Measurements from ENCODE around the gene KCNIP3.
A peak's percentile ranks its signal among the peaks of the same experiment; 100 is the strongest.
"Not testable (repeated sequence)": the region's sequence is repeated elsewhere in the genome, so short reads cannot be mapped to it uniquely, and the experiment has no call there.

KCNIP3 gene

DNA sequence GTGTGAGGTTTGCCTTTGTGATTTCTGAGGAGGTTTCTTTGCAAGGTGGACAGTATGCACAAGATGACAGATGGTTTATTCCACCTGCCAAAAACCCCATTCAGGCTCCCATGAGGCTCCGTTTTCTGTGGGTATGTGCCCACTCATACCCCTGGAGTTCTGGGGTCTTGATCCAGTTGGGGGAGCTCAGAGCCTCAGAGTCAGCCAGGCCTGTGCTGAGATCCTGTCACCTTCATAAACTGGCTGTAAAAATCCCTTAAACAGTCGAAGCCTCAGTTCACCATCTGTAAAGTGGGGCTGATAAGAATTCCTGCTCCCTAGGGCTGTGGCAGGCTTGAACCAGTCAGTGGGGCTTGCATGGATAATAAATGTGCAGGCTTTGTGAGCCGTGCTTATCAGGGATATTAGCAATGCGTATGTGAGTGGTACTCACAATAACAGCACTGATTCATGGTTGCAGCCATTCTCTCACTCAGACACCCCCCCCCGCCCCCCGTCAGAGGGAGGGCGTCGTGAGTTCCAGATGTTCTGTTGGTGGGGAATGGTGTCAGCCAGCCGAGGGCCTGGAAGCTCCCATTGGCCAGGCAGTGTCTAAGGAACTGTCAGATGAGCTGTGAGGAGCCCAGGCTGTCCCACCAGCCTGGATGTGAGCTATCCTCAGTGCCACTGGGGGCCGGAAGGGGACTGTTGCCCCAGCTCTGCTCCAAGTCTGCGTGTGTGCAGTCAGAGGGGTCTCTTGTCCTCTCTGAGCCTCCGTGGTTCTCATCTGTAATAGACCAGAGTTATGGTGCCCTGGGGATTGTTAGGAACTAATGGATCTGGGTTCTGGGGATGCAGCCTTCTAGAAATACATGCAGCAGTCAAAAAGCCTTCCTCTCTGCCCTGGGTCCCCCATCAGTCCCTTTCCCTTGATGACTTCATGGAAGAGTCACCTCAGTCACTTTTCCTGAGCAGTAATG is 51.7 kb downstream of the KCNIP3 start:
- DNase-seq, result no peak

DNA sequence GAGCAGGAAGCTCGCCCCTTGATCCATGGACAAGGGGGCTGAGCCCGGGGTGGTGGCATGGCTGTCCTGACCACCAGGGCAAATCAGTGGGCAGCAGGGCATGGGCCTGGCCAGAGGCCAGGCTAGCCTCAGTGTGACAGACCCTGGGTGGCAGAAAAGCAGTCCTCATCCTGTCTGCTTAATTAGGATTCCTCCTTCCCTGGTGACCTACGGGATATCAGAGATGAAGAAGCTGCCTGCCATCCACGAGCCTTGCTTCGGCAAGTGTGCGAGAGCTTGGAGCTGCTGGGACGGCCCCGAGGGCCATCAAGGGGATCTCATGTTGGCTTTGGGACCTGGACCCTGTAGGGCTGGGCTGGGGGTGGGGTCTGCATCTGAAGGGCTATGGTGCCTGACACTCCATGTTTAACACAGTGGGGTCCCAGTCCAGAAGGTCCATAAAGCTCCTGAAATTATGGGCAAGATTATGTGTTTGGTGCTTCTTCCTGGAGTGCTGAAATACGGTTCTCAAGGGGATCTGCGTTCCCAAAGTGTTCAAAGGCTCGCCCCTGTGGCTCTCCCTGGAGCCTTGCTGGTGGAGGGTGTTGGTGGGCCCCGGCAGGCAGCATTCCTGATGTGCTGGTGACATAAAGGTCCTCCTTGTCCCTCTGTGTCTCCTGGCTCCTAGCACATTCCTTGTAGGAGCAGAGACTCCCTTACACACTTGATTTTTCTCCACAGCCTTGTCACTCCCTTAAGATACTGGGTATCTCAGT is 52.6 kb downstream of the KCNIP3 start:
- DNase-seq, result no peak

- DNase-seq, result no peak
Observed at GRCh38 chr2:95350368-95350767, 53.2 kb downstream of the KCNIP3 start.

- no peak for DNase-seq
Observed at GRCh38 chr2:95350774-95351597, 53.8 kb downstream of the KCNIP3 start.

DNA sequence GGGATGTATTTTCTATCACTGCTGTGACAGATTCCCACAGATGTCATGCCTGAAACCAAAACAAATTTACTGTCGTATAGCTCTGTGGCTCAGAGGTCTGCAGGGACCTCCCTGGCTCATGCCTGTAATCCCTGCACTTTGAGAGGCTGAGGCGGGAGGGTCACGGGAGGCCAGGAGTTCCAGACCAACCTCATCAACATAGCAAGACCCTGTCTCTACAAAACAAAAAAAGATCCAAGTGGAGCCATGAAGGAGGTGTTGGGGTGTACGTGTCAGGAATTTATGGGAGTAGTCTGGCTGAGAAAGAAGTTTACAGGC is 54.4 kb downstream of the KCNIP3 start:
- no peak for DNase-seq

DNA sequence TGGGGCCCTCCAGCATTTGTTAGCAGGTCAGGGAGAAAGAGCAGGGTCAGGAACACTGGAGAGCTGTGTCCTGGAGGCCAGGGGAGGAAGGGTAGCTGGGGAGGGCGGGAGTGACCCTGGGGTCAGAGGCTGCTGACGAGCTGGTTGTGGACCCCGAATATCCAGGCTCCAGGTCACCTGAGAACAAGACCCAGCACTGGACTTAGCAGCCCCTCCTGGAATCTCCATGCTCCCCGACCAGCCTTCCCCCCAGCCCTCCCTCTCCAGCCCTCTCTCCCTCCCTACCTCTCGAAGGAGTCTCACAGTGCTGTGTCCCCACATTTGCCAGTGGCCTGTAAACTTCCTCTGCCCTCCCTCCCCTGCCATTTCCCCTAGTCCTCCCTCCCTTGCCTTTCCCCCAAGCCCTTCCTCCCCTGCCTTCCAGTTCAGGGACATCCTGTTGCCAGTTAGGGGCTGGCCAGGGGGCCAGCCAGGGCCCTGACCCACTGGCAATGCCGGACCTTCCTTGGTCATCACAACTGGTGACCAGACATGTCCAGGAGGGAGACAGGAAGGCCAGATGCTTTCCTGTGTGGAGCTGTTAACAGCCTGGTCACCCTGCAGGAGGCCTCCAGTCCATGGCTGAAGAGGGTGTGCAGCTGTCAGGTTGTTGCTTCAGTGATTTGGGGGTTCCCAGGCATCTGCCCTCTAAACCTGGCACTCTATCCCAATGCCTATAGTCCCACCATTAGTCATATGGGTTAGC is 55.3 kb downstream of the KCNIP3 start:
- no peak for DNase-seq

- DNase-seq, result no peak
Observed at GRCh38 chr2:95353055-95353575, 56.0 kb downstream of the KCNIP3 start.

DNA sequence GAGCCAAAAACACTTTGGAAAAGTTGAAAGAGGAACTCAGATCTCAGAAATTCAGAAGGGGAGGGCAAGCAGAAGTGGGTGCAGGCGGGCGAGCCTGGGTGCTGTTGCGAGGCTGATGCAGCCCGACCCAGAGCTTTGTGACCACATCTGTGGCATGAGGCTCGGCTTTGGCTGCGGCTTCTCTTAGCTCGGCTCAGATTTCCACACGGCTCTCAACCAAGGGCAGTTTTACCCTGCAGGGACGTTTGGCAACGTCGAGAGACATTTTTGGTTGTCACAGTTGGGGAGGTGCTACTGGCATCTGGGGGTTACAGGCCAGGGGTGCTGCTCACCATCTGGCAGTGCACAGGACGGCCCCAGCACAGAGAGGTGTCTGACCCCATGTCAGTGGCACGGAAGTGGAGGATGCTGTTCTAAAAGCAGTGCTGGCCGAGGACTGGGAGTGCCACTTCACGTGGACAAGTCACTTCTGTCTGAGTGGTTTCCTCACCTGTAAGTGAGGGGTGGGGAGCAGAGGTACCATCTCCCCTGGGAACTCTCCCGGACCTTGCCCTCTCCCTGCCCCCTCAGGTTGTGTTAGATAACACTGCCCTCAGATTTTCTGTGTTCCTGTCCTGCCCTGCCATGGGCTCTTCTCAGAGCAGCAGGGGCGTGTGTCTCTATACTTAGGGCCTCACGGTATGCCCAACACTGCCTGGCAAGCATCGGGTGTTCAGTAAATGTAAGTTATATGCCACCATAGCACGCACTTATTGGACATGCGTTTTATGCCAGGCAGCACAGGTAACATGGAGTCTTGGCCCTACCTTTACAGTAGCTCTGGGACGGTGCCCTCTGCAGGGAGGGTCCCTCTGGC is 56.7 kb downstream of the KCNIP3 start:
- no peak for DNase-seq

DNA sequence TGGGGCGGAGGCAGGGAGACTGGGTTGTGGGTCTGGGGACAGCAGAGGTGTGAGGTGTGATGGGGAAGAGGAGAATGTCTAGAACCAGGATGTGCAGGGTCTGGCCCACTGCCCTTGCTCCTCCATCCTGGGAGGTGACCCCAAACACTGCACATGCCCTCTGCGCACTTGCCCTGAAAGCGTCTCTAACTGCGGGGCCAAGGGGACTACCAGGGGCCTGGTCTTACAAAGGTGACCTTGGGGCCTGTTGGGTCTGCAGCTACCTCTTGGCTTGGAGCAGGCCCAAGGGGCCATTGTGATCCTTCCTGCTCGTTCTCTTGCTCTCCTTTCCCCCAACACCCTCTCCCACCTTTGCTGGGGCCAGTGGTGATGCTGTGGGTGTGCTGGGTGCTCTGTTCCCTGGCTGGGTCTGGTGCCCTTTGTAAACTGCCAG is 57.3 kb downstream of the KCNIP3 start:
- no peak for DNase-seq

DNA sequence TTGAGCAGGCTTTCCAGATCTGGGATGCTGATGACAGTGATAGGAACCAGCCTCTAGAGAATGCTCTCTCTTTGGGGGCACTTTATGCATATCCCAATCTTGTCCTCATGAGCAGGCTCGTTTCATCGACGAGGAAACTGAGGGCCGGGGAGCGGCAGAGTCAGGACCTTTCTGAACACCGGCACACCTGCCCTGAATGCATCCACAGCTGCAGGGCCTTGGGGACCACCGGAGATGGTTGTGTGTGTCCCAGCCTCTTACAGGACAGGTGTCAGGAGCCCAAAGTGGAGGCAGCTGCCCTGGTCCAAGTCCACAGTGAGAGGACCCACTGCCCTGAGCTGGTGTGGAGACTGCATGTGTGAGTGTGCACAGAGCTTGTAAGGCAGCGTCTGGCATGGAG is 57.8 kb downstream of the KCNIP3 start:
- DNase-seq, result no peak

GRCh38 chr2:95355486-95355885 is 58.3 kb downstream of the KCNIP3 start:
- DNase-seq, result not testable (repeated sequence)

DNA sequence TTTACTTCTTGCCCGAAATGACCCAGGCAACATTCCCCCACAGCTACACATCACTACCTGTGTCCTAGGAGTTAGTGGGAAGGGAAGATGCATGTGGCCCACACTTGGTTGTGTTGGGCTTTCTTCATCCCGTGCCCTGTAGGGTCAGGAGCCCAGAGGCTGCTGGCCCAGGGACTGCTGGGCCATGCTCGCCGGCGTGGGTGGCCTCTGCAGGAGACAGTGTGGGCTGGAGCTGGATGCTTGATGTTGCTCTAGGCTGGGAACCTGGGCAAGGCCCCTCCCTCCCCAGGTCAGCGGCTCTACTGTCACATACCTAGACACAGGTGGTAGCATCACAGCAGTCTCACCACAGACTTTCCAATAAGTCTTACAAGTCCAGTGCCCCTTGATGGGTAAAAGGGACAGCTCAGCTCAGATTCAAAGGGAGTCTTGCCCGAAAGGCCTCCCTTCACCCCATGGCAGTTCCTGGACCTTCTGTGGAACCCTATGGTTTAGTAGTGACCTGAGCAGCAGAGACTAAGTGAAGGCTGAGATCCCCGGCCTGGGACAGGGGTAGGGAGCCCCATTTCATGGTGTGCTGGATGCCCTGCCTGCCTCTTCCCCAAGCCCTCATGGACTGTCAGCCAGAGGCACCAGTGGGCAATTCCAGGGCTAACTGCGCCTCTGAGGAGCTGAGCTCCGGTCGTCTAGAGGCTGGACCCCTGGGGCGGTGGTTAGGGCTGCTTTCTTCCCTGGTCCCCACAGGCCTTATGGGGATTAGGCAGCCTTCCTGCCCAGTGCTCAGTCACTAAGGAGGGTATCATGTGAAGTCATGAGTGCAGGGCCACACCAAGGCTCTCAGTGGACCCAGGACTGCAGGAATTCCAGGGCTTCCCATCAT is 59.9 kb downstream of the KCNIP3 start:
- DNase-seq, result no peak

DNA sequence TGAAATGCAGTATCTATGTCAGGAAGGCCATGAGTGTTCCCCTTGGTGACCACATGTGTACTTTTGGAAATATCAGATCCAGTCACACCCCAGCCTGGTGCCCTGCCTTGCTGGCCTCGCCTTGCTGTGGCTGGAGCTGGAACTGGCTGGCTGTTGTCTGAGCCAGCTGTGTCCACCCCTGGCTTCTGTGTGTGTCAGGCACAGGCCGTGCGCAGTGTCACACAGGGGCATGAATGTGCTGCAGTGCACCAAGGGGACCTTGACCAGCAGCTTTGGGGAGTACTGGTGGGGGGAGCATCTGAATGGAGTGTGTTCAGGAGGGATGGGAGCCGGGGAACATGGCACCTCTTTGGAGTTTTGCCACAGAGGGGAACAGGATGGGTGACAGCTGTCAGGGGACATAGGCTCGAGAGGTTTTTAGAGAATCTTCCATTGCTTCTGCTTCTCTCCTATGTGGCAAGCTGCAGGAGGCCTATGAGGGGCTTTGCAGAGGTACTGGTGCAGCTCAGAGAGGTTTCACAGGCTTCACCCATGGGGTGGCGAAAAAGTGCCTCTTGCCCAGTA is 60.7 kb downstream of the KCNIP3 start:
- DNase-seq, result no peak

- DNase-seq, result peak; percentile 80
Observed at GRCh38 chr2:95359031-95359430, 61.9 kb downstream of the KCNIP3 start.

DNA sequence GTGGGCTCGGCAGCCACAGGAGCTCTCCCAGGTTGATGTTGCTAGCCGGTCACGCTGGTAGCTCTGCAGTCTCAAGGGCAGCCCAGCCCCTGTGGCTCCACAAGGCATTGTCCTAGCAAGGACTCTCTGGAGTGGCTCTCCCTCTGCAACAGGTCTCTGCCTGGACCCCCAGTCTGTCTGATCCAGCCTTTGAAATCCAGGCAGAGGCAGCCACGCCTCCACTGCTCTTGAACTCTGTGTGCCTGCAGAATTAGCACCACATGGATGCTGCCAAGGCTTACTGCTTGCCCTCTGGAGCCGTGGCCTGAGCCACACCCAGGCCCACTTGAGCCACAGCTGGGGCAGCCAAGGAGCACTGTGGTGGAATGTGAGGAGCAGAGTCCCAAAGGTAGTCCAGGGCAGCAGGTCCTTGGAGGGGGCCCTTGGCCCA is 62.4 kb downstream of the KCNIP3 start:
- DNase-seq, result no peak

- DNase-seq, result no peak
Observed at GRCh38 chr2:95361216-95361980, 64.3 kb downstream of the KCNIP3 start.

GRCh38 chr2:95362486-95362885 is 65.3 kb downstream of the KCNIP3 start:
- no peak for DNase-seq

DNA sequence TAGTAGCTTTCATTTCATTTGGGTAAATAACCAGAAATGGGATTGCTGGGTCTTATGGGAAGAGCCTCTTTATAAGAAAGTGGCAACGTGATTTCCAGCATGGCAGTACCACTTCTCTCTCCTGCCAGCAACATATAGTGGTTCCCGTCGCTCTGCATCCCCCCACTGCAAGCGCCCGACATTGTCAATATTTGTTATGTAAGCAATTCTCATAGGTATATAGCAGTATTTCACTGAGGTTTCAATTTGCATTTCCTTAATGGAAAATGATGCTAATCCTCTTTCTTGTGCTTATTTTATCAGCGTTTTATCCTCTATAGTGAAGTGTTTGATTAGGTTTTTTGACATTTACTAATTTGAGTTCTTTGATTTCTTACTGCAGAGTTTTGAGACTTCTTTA is 69.4 kb downstream of the KCNIP3 start:
- DNase-seq, result no peak

Data from fibroblast of skin of back (primary cell).